HepG2 (cell line): Measurements from ENCODE around the gene PTPRN. TPM values are rescaled to one million over a fixed set of nuclear protein-coding genes. Genes with fewer than 3 reads are reported as not detected.

ENCODE experiments used
- AHDC1 ChIP-seq: sonication (generic); formaldehyde crosslinking; IDR thresholded peaks from 2 replicates; pipeline ENCODE4 v1.5.1; 2020; ENCODE audit warnings: mild to moderate bottlenecking, missing genetic modification reagents, borderline replicate concordance
- ATM ChIP-seq: fragments of 450-650 bp; IDR thresholded peaks from 2 replicates; pipeline ENCODE4 v1.7.1; 2017; ENCODE audit warnings: mild to moderate bottlenecking, borderline replicate concordance
- CBX1 ChIP-seq: IDR thresholded peaks from one replicate; pipeline ENCODE4 v1.6.1; 2016; ENCODE audit warnings: antibody characterized with exemption, low read depth
- CREB1 ChIP-seq, 2 experiments: fragments of 450-650 bp in 1 of 2; IDR thresholded peaks; 2 replicates each; pipeline ENCODE4 v1.6.1; 2016 to 2017; ENCODE audit warnings: control low read depth in 1 of 2, mild to moderate bottlenecking in 1 of 2, missing compliant biosample characterization in 1 of 2, missing genetic modification characterization in 1 of 2
- FOXM1 ChIP-seq: sonication (generic); formaldehyde crosslinking; IDR thresholded peaks from 2 replicates; pipeline ENCODE4 v1.5.0; 2020; ENCODE audit warnings: missing genetic modification reagents
- KAT8 ChIP-seq: IDR thresholded peaks from 2 replicates; pipeline ENCODE4 v1.6.1; 2016; ENCODE audit warnings: missing genetic modification reagents, missing compliant biosample characterization
- MNT ChIP-seq: fragments of 450-650 bp; IDR thresholded peaks from 2 replicates; pipeline ENCODE4 v1.6.1; 2016
- NCOR1 ChIP-seq: fragments of 200-600 bp; sonication (generic); IDR thresholded peaks from 2 replicates; pipeline ENCODE4 v1.7.0; 2017; ENCODE audit warnings: antibody characterized with exemption, low read length, borderline replicate concordance
- NR2F6 ChIP-seq, 2 experiments: IDR thresholded peaks; 2 replicates each; pipeline ENCODE4 v1.6.1; 2016; ENCODE audit warnings: antibody characterized with exemption in 1 of 2, mild to moderate bottlenecking in 1 of 2
- SOX5 ChIP-seq: IDR thresholded peaks from 2 replicates; pipeline ENCODE4 v1.6.1; 2016; ENCODE audit warnings: borderline replicate concordance
- TARDBP ChIP-seq: sonication (generic); formaldehyde crosslinking; IDR thresholded peaks from 2 replicates; pipeline ENCODE4 v1.8.0; 2022; ENCODE audit warnings: mild to moderate bottlenecking, missing genetic modification reagents
- TFDP2 ChIP-seq: sonication (generic); formaldehyde crosslinking; IDR thresholded peaks from 2 replicates; pipeline ENCODE4 v1.4.0; 2020; ENCODE audit warnings: missing genetic modification reagents
- U2AF1 ChIP-seq: fragments of 200-400 bp; formaldehyde crosslinking; optimal IDR thresholded peaks from 2 replicates; pipeline ENCODE3; 2017; ENCODE audit warnings: mild to moderate bottlenecking, low read depth, low read length
- ZEB1 ChIP-seq: IDR thresholded peaks from 2 replicates; pipeline ENCODE4 v1.6.1; 2012; ENCODE audit warnings: mild to moderate bottlenecking, low read depth, inconsistent platforms; ENCODE audit not compliant: insufficient replicate concordance
- ZFP91 ChIP-seq: sonication (generic); formaldehyde crosslinking; IDR thresholded peaks from 2 replicates; pipeline ENCODE4 v1.9.0; 2022; ENCODE audit warnings: missing genetic modification reagents, mild to moderate bottlenecking, borderline replicate concordance
- ZKSCAN1 ChIP-seq: fragments of 150-350 bp; IDR thresholded peaks from 2 replicates; pipeline ENCODE4 v1.6.1; 2014; ENCODE audit warnings: low read length
- ZNF253 ChIP-seq: sonication (generic); formaldehyde crosslinking; IDR thresholded peaks from 2 replicates; pipeline ENCODE4 v1.8.0; 2022; ENCODE audit warnings: mild to moderate bottlenecking, missing genetic modification reagents, borderline replicate concordance
- ZNF343 ChIP-seq: sonication (generic); formaldehyde crosslinking; IDR thresholded peaks from 2 replicates; pipeline ENCODE4 v1.4.0; 2020; ENCODE audit warnings: mild to moderate bottlenecking, missing genetic modification reagents
- ZNF747 ChIP-seq: sonication (generic); formaldehyde crosslinking; IDR thresholded peaks from 2 replicates; pipeline ENCODE4 v1.8.1; 2023; ENCODE audit warnings: missing genetic modification reagents, mild to moderate bottlenecking, borderline replicate concordance
- ZNF775 ChIP-seq: sonication (generic); formaldehyde crosslinking; IDR thresholded peaks from 2 replicates; pipeline ENCODE4 v1.4.0; 2020; ENCODE audit warnings: missing genetic modification reagents, mild to moderate bottlenecking, moderate library complexity, borderline replicate concordance
- polyA plus RNA-seq, 8 experiments: library from polyadenylated mRNA; depleted of rRNA in 3 of 8; stranded (reverse) in 7 of 8; unstranded in 1 of 8; fragments of >200 nt; fragmentation: Illumina TruSeq in 4 of 8; extraction: Trizol in 4 of 8; gene quantifications; 2 replicates each; pipeline versions ENCODE4 v1.2.1 to v1.2.3, GENCODE V29; 2011 to 2016; ENCODE audit warnings: low read depth in 4 of 8, missing spikeins in 1 of 8, mixed read lengths in 1 of 8; ENCODE audit not compliant: insufficient read depth in 1 of 8
- total RNA-seq, 5 experiments: library from RNA; depleted of rRNA; stranded (reverse); fragments of >200 nt; fragmentation: Illumina TruSeq; extraction: Trizol; gene quantifications; 2 replicates each; pipeline ENCODE4 v1.2.3, GENCODE V29; 2016; ENCODE audit warnings: low read depth in 1 of 5

PTPRN gene
- total and polyA plus RNA-seq, 2 of the 13 experiments (the other 11 are each of a cell fraction or from before 2014, with no cell fraction given) = 0.26 TPM; not detected in 1

GRCh38 chr2:219298759-219299371 lies 10.3 kb downstream of the PTPRN start (continued):
- TF ChIP-seq AHDC1 (CRISPR knock-in tag) (no peak), NCOR1 (no peak), SOX5 (CRISPR knock-in tag) (no peak; the same call in 1 of the 2 replicates), KAT8 (CRISPR knock-in tag) (peak; percentile 53), U2AF1 (no peak), ZNF343 (CRISPR knock-in tag) (no peak), ATM (no peak), FOXM1 (CRISPR knock-in tag) (no peak), CBX1 (no peak), ZFP91 (CRISPR knock-in tag) (peak; percentile 65; the same call in 1 of the 2 replicates), ZKSCAN1 (no peak), ZEB1 (no peak), TARDBP (no peak), TFDP2 (CRISPR knock-in tag) (no peak), ZNF775 (CRISPR knock-in tag) (no peak), MNT (no peak), CREB1 (IDR thresholded peaks at IDR 0.05) (no peak), CREB1 (CRISPR knock-in tag; IDR thresholded peaks at IDR 0.05) (no peak), NR2F6 (IDR thresholded peaks at IDR 0.05) (peak; percentile 18; the same call in 1 of the 2 replicates), NR2F6 (CRISPR knock-in tag; IDR thresholded peaks at IDR 0.05) (peak; percentile 10; the same call in 1 of the 2 replicates), ZNF253 (no peak), ZNF747 (0 out of 2 replicates have a peak, but pooled peaks have one; percentile 39)
